Forelimb muscle (tissue), 1 donor: ENCODE measurements around the gene HTT-AS. TPM values are rescaled to one million over a fixed set of nuclear protein-coding genes. Genes with fewer than 3 reads are reported as not detected.

Experiments
- DNase-seq: peaks from one replicate; pipeline ENCODE4 v3.0.0-alpha.2; 2013; ENCODE audit warnings: low read depth
- polyA plus RNA-seq: library from polyadenylated mRNA; unstranded; fragments of 120-200 nt; gene quantifications from one replicate; pipeline ENCODE4 v1.2.1, GENCODE V29; 2013; ENCODE audit not compliant: insufficient read length

HTT-AS gene
- polyA plus RNA-seq, 1 donor = not detected

- DNase-seq = no peak
Measured at GRCh38 chr4:3087115-3087797, 12.9 kb upstream of the HTT-AS start.

GRCh38 chr4:3085948-3086670 is 11.8 kb upstream of the HTT-AS start:
- DNase-seq = no peak

- no peak for DNase-seq
Measured at GRCh38 chr4:3083732-3084131, 9.4 kb upstream of the HTT-AS start.

GRCh38 chr4:3082925-3083515 is 8.7 kb upstream of the HTT-AS start:
- DNase-seq = no peak

GRCh38 chr4:3079694-3080123 is 5.4 kb upstream of the HTT-AS start:
- no peak for DNase-seq

GRCh38 chr4:3077796-3078195 is 3.5 kb upstream of the HTT-AS start:
- DNase-seq = no peak

GRCh38 chr4:3075652-3075981 is 1.3 kb upstream of the HTT-AS start:
- no peak for DNase-seq

- DNase-seq = no peak
Measured at GRCh38 chr4:3074846-3075651, 711 bp upstream of the HTT-AS start.

- no peak for DNase-seq
Measured at GRCh38 chr4:3073158-3074077, 920 bp downstream of the HTT-AS start.

- no peak for DNase-seq
Measured at GRCh38 chr4:3071811-3072210, 2.5 kb downstream of the HTT-AS start.

GRCh38 chr4:3070709-3071500 is 3.4 kb downstream of the HTT-AS start:
- DNase-seq = no peak

- no peak for DNase-seq
Measured at GRCh38 chr4:3069661-3070199, 4.6 kb downstream of the HTT-AS start.

GRCh38 chr4:3067473-3068001 is 6.8 kb downstream of the HTT-AS start:
- no peak for DNase-seq

- DNase-seq = no peak
Measured at GRCh38 chr4:3066836-3067400, 7.4 kb downstream of the HTT-AS start.

GRCh38 chr4:3065551-3065950 is 8.8 kb downstream of the HTT-AS start:
- no peak for DNase-seq

GRCh38 chr4:3062471-3062870 is 11.9 kb downstream of the HTT-AS start:
- no peak for DNase-seq

GRCh38 chr4:3060946-3061345 is 13.4 kb downstream of the HTT-AS start:
- no peak for DNase-seq

GRCh38 chr4:3059943-3060342 is 14.4 kb downstream of the HTT-AS start:
- no peak for DNase-seq

GRCh38 chr4:3054169-3054759 is 20.1 kb downstream of the HTT-AS start:
- no peak for DNase-seq
